Measurements from ENCODE around the gene SERF1B.
"Not testable (repeated sequence)": the region's sequence is repeated elsewhere in the genome, so short reads cannot be mapped to it uniquely, and the experiment has no call there.

GRCh38 chr5:70020660-70021059 lies 4.4 kb upstream of the SERF1B start:
- TF ChIP-seq CTCF, POLR2AphosphoS5, POLR2A, EP300 (IDR thresholded peaks at IDR 0.05): not testable (repeated sequence)

Data from suprapubic skin (tissue), 4 donors.